Smooth muscle cell (in vitro differentiated cells): ENCODE measurements around the gene GIPC3. TPM values are rescaled to one million over a fixed set of nuclear protein-coding genes. Genes with fewer than 3 reads are reported as not detected.

Experiments used
- DNase-seq: peaks from one replicate; lab custom pipeline; 2025; ENCODE audit not compliant: unreplicated experiment; lab: John Stamatoyannopoulos, UW
- H2AFZ ChIP-seq: fragments of 200-600 bp; sonication (generic); 2 replicates; pipeline ENCODE4 v1.6.0; 2016; ENCODE audit warnings: antibody characterized with exemption, low read depth, mild to moderate bottlenecking
- H3F3A ChIP-seq: fragments of 200-600 bp; sonication (generic); 2 replicates; pipeline ENCODE4 v1.6.0; 2017; ENCODE audit warnings: antibody characterized with exemption, low read depth
- H3K27ac ChIP-seq: fragments of 200-600 bp; sonication (generic); 2 replicates; pipeline ENCODE4 v1.5.1; 2016; ENCODE audit warnings: low read depth, mild to moderate bottlenecking
- H3K27me3 ChIP-seq: fragments of 200-600 bp; sonication (generic); 2 replicates; pipeline ENCODE4 v1.6.1; 2016; ENCODE audit warnings: low read depth, mild to moderate bottlenecking
- H3K36me3 ChIP-seq: fragments of 200-600 bp; sonication (generic); 2 replicates; pipeline ENCODE4 v1.5.1; 2016; ENCODE audit warnings: low read depth
- H3K4me1 ChIP-seq: fragments of 200-600 bp; sonication (generic); 2 replicates; pipeline ENCODE4 v1.5.1; 2016; ENCODE audit warnings: low read depth
- H3K4me2 ChIP-seq: fragments of 200-600 bp; sonication (generic); 2 replicates; pipeline ENCODE4 v1.6.0; 2016; ENCODE audit warnings: mild to moderate bottlenecking
- H3K4me3 ChIP-seq: fragments of 200-600 bp; sonication (generic); 2 replicates; pipeline ENCODE4 v1.5.1; 2016; ENCODE audit warnings: mild to moderate bottlenecking
- H3K79me2 ChIP-seq: fragments of 200-600 bp; sonication (generic); 2 replicates; pipeline ENCODE4 v1.6.0; 2016; ENCODE audit warnings: low read depth, mild to moderate bottlenecking
- H3K9ac ChIP-seq: fragments of 200-600 bp; sonication (generic); 2 replicates; pipeline ENCODE4 v1.6.0; 2016; ENCODE audit warnings: low read depth
- H3K9me3 ChIP-seq: fragments of 200-600 bp; sonication (generic); replicated peaks from 2 replicates; pipeline ENCODE4 v1.5.1; 2016; ENCODE audit warnings: low read depth
- H4K20me1 ChIP-seq: fragments of 200-600 bp; sonication (generic); 2 replicates; pipeline ENCODE4 v1.6.0; 2016; ENCODE audit warnings: low read depth
- WGBS: methylation state at CpG from one replicate; pipeline ENCODE4 v1.1.7; 2016; ENCODE audit warnings: low lambda C conversion rate; 5-methylcytosine and 5-hydroxymethylcytosine counted together
- polyA plus RNA-seq: library from polyadenylated mRNA; unstranded; fragments of >200 nt; fragmentation: Nextera tagmentation; extraction: Ambion mirVana; gene quantifications from 2 replicates; pipeline ENCODE4 v1.2.1, GENCODE V29; 2016
- total RNA-seq: library from RNA; depleted of rRNA; stranded (reverse); fragments of >200 nt; gene quantifications from 2 replicates; pipeline ENCODE4 v1.2.3, GENCODE V29; 2014
- TF ChIP-seq, protein P1 (sequence below): fragments of 200-600 bp; sonication (generic); IDR thresholded peaks from 2 replicates; pipeline ENCODE4 v1.5.1; 2017; ENCODE audit warnings: borderline replicate concordance, mild to moderate bottlenecking, antibody characterized with exemption; ENCODE audit not compliant: insufficient read depth, poor library complexity, severe bottlenecking

GIPC3 gene
- total and polyA plus RNA-seq, 2 experiments from 2014 or later, result 0.13 to 0.96 TPM

DNA sequence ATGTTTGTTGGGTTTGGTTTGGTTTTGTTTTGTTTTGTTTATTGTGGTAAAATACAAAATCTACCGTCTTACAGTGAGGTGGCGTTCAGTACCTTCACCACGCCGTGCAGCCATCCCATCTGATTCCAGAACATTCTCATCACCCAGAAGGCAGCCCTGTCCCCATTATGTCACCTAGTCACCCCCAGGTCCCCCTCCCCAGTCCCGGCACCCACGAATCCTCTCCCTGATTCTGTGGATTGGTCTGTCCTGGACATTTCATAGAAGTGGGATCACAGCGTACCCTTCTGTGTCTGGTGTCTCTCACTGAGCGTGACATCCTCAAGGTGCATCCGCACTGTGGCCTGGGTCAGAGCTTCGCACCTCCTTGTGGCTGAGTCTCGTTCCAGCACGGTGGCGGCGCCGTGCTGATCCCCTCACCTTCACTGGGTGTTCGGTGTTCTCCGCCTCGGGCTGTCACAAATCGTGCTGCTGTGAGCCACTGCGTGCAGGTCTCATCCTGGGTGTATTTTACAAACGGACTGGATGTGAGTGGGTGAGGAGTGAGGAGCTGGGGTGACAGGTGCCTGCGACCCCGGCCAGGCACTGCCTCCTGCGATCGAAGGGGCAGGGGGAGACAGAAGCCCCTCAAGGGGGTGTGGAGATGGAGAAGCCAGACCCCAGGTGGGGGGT, 46.9 kb upstream of the GIPC3 start:
- Histone ChIP-seq H3K36me3 (no peaks in the 10 kb centered on the region), H3K27ac (no peak overlapping the region), H4K20me1 (peaks cover 23% of the 10 kb centered on the region), H2AFZ (no peak overlapping the region), H3K9ac (no peak overlapping the region), H3K4me3 (no peak overlapping the region), H3F3A (peaks cover 12% of the 10 kb centered on the region), H3K9me3 (no peaks in the 10 kb centered on the region), H3K27me3 (no peaks in the 10 kb centered on the region), H3K4me1 (no peaks in the 10 kb centered on the region), H3K79me2 (no peaks in the 10 kb centered on the region), H3K4me2 (no peak overlapping the region)
- 83% methylated on average over 25 of the region's 25 CpGs for WGBS
- DNase-seq, result no peak
- TF ChIP-seq, protein P1, sequence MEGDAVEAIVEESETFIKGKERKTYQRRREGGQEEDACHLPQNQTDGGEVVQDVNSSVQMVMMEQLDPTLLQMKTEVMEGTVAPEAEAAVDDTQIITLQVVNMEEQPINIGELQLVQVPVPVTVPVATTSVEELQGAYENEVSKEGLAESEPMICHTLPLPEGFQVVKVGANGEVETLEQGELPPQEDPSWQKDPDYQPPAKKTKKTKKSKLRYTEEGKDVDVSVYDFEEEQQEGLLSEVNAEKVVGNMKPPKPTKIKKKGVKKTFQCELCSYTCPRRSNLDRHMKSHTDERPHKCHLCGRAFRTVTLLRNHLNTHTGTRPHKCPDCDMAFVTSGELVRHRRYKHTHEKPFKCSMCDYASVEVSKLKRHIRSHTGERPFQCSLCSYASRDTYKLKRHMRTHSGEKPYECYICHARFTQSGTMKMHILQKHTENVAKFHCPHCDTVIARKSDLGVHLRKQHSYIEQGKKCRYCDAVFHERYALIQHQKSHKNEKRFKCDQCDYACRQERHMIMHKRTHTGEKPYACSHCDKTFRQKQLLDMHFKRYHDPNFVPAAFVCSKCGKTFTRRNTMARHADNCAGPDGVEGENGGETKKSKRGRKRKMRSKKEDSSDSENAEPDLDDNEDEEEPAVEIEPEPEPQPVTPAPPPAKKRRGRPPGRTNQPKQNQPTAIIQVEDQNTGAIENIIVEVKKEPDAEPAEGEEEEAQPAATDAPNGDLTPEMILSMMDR, result no peak

DNA sequence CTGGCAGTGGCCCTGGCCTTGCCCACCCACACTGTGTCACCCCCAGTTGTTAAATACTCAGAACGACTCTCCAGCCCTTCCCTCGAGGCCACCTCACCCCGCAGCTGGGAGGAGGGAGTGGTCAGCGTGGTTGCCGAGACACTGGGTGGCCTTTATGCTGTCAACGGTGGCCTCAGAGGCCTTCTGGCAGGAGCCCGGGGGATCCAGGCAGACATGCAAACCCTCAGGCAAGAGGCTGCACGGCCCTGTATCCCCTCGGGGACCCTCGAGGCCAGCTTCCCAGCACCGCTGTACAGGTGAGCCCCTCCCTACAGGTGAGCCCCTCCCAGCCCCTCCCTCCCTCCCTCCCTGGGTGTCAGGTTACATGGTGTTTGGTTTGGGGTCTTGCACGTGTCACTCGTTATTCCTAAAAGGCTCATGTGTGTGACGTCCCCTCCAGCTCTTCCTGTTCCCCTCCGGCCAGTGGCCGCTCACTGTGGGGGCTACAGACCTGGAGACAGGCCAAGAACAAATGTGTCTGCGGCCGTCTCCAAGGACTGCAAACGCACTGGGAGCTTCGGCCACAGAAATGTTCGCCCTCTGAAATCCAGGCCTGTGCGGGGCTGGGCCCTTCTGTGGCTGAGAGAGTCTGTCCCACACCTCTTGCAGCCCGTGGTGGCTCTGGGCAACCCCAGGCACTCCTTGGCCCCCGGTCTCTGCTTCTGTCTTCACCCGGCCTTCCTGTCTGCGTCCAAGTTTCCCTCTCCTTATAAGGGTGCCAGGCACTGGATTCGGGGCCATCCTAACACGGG, 46.1 kb upstream of the GIPC3 start, which contains the start of gene TEKTIP1:
Gene TEKTIP1, plus strand, starts transcription at position 210 of the 791 bp plus-strand sequence. Its CDS starts 4 bp downstream, at position 214.
- TF ChIP-seq, protein P1, result no peak
- Histone ChIP-seq H2AFZ (no peak within 1 kb of the TSS), H4K20me1 (peaks cover 23% of the 10 kb centered on the region), H3K27ac (no peak within 1 kb of the TSS), H3K36me3 (no peaks in the 10 kb centered on the region), H3K27me3 (no peaks in the 10 kb centered on the region), H3K4me2 (no peak within 1 kb of the TSS), H3K9me3 (no peaks in the 10 kb centered on the region), H3F3A (peaks cover 12% of the 10 kb centered on the region), H3K9ac (no peak within 1 kb of the TSS), H3K4me1 (no peaks in the 10 kb centered on the region), H3K79me2 (no peaks in the 10 kb centered on the region), H3K4me3 (no peak within 1 kb of the TSS)
- 73% methylated on average over 28 of the region's 28 CpGs for WGBS
- DNase-seq, result no peak

DNA sequence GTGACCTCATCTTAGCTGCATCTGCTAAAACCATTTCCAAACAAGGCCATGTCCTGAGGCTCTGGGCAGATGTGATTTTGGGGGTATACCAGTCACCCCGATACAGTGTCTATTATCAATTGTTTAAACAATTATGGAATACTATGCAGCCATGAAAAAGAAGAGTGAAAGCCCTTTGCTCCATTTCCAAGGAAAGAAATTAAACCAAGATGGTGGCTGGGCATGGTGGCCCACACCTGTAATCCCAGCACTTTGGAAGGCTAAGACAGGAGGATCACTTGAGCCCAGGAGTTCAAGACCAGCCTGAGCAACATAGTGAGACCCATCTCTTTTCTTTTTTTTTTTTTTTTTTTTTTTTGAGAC, 45.5 kb upstream of the GIPC3 start:
- no peak overlapping the region for H3K27ac ChIP-seq
- TF ChIP-seq, protein P1, result no peak
- H3K27me3 ChIP-seq, result no peaks in the 10 kb centered on the region
- no peak for DNase-seq
- no peaks in the 10 kb centered on the region for H3K79me2 ChIP-seq
- peaks cover 23% of the 10 kb centered on the region for H4K20me1 ChIP-seq
- no peaks in the 10 kb centered on the region for H3K9me3 ChIP-seq
- H3K4me3 ChIP-seq, result no peak overlapping the region
- peaks cover 12% of the 10 kb centered on the region for H3F3A ChIP-seq
- H3K9ac ChIP-seq, result no peak overlapping the region
- H3K4me1 ChIP-seq, result no peaks in the 10 kb centered on the region
- no peak overlapping the region for H3K4me2 ChIP-seq
- H2AFZ ChIP-seq, result no peak overlapping the region
- 97% methylated on average over 1 of the region's 1 CpG for WGBS
- no peaks in the 10 kb centered on the region for H3K36me3 ChIP-seq
